ENCODE measurements around the gene MAP2K5. TPM values are rescaled to one million over a fixed set of nuclear protein-coding genes. Genes with fewer than 3 reads are reported as not detected.

The MAP2K5 gene
- total and polyA plus RNA-seq, 9 of the 15 experiments (the other 6 are each of a cell fraction or from before 2014, with no cell fraction given) = 0.41 to 16.5 (median 7.5) TPM

DNA sequence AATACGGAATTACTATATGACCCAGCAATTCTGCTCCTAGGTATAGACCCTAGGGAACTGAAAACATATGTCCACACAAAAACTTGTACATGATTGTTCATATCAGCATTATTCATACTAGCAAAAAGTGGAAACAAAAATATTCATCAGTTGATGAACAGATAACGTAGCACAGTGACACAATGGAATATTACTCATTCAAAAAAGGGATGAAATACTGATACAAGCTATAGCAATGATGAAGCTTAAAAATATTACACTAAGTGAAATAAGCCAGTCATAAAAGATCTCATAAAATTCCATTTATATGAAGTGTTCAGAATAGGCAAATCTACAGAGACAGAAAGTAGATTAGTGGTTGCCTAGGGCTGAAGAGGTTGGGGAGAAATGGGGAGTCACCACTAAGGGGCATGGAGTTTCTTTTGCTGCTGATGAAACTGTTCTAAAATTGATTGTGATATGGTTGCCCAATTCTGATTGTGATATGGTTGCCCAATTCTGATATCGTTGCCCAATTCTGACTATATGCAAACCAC lies 11.1 kb upstream of the MAP2K5 start:
- no peaks in the 10 kb centered on the region for H3K79me2 ChIP-seq (ENCODE audit: control insufficient read depth, insufficient read depth, low read length)
- intact Hi-C loops (cut with micrococcal nuclease) (no loop called here), in situ Hi-C loops (cut with MboI) (no loop called here)
- H4K20me1 ChIP-seq (replicated peaks; ENCODE audit: control insufficient read depth, insufficient read depth, low read length) = no peaks in the 10 kb centered on the region
- H3K9me1 ChIP-seq (ENCODE audit: control insufficient read depth, insufficient read depth, low read length) = no peaks in the 10 kb centered on the region
- ChIA-PET POLR2A (interaction anchor here (3.6 kb wide), 1 partner anchor 10 kb away, joined by 7 read pairs; the partner anchor contains the start of gene C15orf61), CTCF (ENCODE audit: low intra/inter-chr PET ratio) (no interaction called here)
- ATAC-seq (no peak), DNase-seq (ENCODE audit: extremely low read depth in 1 of 4, low spot score in 3 of 4) (no peak), FAIRE-seq (no peak)
- H3K4me3 ChIP-seq = no peak overlapping the region
- no TSS peak for BruUV-seq (replicated peaks)
- H3K4me2 ChIP-seq (ENCODE audit: insufficient read depth, low read length) = no peak overlapping the region
- H3K27ac ChIP-seq (ENCODE audit: extremely low read depth, low read depth, low read length) = no peak overlapping the region
- 47% methylated on average over 3 of the region's 3 CpGs for WGBS (ENCODE audit: insufficient coverage, low coverage, missing lambda C conversion rate)
- peaks cover 17% of the 10 kb centered on the region; the same call in 2 of the 3 replicates for H3K36me3 ChIP-seq (ENCODE audit: control insufficient read depth, insufficient read depth, low read length)
- H2AFZ ChIP-seq (ENCODE audit: low read depth, low read length) = no peak overlapping the region
- no peaks in the 10 kb centered on the region for H3K27me3 ChIP-seq (ENCODE audit: control insufficient read depth in 2 of 2, insufficient read depth in 2 of 2, low read length in 2 of 2)
- no peaks in the 10 kb centered on the region for H3K4me1 ChIP-seq (replicated peaks in 1 of 2; ENCODE audit: control insufficient read depth in 2 of 2, insufficient read depth in 2 of 2, low read length in 2 of 2)
- H3K9ac ChIP-seq (ENCODE audit: insufficient read depth in 1 of 2, low read depth in 2 of 2, low read length in 2 of 2) = no peak overlapping the region
- no peaks in the 10 kb centered on the region for H3K9me3 ChIP-seq (replicated peaks; ENCODE audit: control insufficient read depth, insufficient read depth, low read depth, low read length)
- TF ChIP-seq ZNF583 (CRISPR knock-in tag; IDR thresholded peaks at IDR 0.05) (no peak), POLR2AphosphoS2 (IDR thresholded peaks at IDR 0.05; ENCODE audit: low read length) (no peak), YBX1 (IDR thresholded peaks at IDR 0.05) (no peak), PRMT5 (CRISPR knock-in tag; IDR thresholded peaks at IDR 0.05) (no peak), KLF1 (tag; IDR thresholded peaks at IDR 0.05) (no peak), MXI1 (IDR thresholded peaks at IDR 0.05; ENCODE audit: low read depth, low read length) (no peak), NR2C1 (IDR thresholded peaks at IDR 0.05) (no peak), NR2C1 (tag; IDR thresholded peaks at IDR 0.05) (no peak), SUPT5H (IDR thresholded peaks at IDR 0.05) (no peak), GTF2E2 (tag; IDR thresholded peaks at IDR 0.05) (no peak), MAFG (tag; conservative IDR thresholded peaks at IDR 0.05) (peak; percentile 61), POLR2H (tag; IDR thresholded peaks at IDR 0.05; ENCODE audit: low read depth) (no peak), ZNF316 (IDR thresholded peaks at IDR 0.05) (peak; percentile 74), CEBPG (CRISPR knock-in tag; IDR thresholded peaks at IDR 0.05) (no peak), CEBPG (tag; conservative IDR thresholded peaks at IDR 0.05 in 1 of 2, IDR thresholded peaks at IDR 0.05 in 1 of 2) (0 out of 4 replicates have a peak, but pooled peaks of 1 of the 2 experiments have one; percentile 37), SMARCE1 (IDR thresholded peaks at IDR 0.05) (no peak), ZNF431 (CRISPR knock-in tag; IDR thresholded peaks at IDR 0.05) (no peak), C11orf30 (IDR thresholded peaks at IDR 0.05; ENCODE audit: low read depth) (peak; percentile 71), CBX5 (IDR thresholded peaks at IDR 0.05; ENCODE audit: borderline replicate concordance, low read depth) (no peak), PHF20 (IDR thresholded peaks at IDR 0.05; ENCODE audit: partially characterized antibody) (no peak), MTF1 (CRISPR knock-in tag; IDR thresholded peaks at IDR 0.05; ENCODE audit: borderline replicate concordance) (no peak), POLR2AphosphoS5 (IDR thresholded peaks at IDR 0.05; ENCODE audit: control insufficient read depth, insufficient read depth, low read depth, low read length) (no peak), XRCC5 (IDR thresholded peaks at IDR 0.05; ENCODE audit: low read depth, low read length) (no peak)
- TF ChIP-seq, protein P1, sequence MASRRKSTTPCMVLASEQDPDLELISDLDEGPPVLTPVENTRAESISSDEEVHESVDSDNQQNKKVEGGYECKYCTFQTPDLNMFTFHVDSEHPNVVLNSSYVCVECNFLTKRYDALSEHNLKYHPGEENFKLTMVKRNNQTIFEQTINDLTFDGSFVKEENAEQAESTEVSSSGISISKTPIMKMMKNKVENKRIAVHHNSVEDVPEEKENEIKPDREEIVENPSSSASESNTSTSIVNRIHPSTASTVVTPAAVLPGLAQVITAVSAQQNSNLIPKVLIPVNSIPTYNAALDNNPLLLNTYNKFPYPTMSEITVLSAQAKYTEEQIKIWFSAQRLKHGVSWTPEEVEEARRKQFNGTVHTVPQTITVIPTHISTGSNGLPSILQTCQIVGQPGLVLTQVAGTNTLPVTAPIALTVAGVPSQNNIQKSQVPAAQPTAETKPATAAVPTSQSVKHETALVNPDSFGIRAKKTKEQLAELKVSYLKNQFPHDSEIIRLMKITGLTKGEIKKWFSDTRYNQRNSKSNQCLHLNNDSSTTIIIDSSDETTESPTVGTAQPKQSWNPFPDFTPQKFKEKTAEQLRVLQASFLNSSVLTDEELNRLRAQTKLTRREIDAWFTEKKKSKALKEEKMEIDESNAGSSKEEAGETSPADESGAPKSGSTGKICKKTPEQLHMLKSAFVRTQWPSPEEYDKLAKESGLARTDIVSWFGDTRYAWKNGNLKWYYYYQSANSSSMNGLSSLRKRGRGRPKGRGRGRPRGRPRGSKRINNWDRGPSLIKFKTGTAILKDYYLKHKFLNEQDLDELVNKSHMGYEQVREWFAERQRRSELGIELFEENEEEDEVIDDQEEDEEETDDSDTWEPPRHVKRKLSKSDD (conservative IDR thresholded peaks at IDR 0.05; ENCODE audit: low read length) = no peak
- TF ChIP-seq, protein P2, sequence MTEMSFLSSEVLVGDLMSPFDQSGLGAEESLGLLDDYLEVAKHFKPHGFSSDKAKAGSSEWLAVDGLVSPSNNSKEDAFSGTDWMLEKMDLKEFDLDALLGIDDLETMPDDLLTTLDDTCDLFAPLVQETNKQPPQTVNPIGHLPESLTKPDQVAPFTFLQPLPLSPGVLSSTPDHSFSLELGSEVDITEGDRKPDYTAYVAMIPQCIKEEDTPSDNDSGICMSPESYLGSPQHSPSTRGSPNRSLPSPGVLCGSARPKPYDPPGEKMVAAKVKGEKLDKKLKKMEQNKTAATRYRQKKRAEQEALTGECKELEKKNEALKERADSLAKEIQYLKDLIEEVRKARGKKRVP (CRISPR knock-in tag; IDR thresholded peaks at IDR 0.05) = no peak
